Loucy (cell line): ENCODE measurements around the gene CD276.

Source experiments
- H2AFZ ChIP-seq: fragments of 200-600 bp; sonication (generic); 2 replicates; pipeline ENCODE4 v1.6.0; 2016; ENCODE audit warnings: antibody characterized with exemption, mild to moderate bottlenecking, low read length, moderate library complexity
- H3F3A ChIP-seq: fragments of 200-600 bp; 2 replicates; pipeline ENCODE4 v1.6.0; 2016; ENCODE audit warnings: antibody characterized with exemption, low read depth, mild to moderate bottlenecking
- H3K27me3 ChIP-seq: fragments of 200-600 bp; sonication (generic); 2 replicates; pipeline ENCODE4 v1.6.1; 2014; ENCODE audit warnings: low read length, mild to moderate bottlenecking; ENCODE audit not compliant: insufficient read depth, poor library complexity, severe bottlenecking
- H3K36me3 ChIP-seq: fragments of 200-600 bp; sonication (generic); 2 replicates; pipeline ENCODE4 v1.6.1; 2016; ENCODE audit warnings: low read length; ENCODE audit not compliant: insufficient read depth
- H3K4me1 ChIP-seq: fragments of 200-600 bp; sonication (generic); 2 replicates; pipeline ENCODE4 v1.5.1; 2014; ENCODE audit warnings: low read length, mild to moderate bottlenecking; ENCODE audit not compliant: insufficient read depth, poor library complexity, severe bottlenecking
- H3K4me2 ChIP-seq: fragments of 200-600 bp; sonication (generic); 2 replicates; pipeline ENCODE4 v1.6.0; 2014; ENCODE audit warnings: antibody characterized with exemption, low read length, low read depth, mild to moderate bottlenecking; ENCODE audit not compliant: poor library complexity, severe bottlenecking
- H3K4me3 ChIP-seq: fragments of 200-600 bp; sonication (generic); 2 replicates; pipeline ENCODE4 v1.5.1; 2014; ENCODE audit warnings: low read length, mild to moderate bottlenecking, mixed read lengths; ENCODE audit not compliant: poor library complexity, severe bottlenecking
- H3K79me2 ChIP-seq: fragments of 200-600 bp; sonication (generic); 2 replicates; pipeline ENCODE4 v1.6.1; 2014; ENCODE audit warnings: low read length; ENCODE audit not compliant: insufficient read depth
- H3K9ac ChIP-seq: fragments of 200-600 bp; sonication (generic); 2 replicates; pipeline ENCODE4 v1.6.0; 2014; ENCODE audit warnings: mild to moderate bottlenecking, low read depth, low read length, moderate library complexity; ENCODE audit not compliant: poor library complexity, severe bottlenecking
- H3K9me2 ChIP-seq: fragments of 200-600 bp; sonication (generic); replicated peaks from 2 replicates; pipeline ENCODE4 v1.6.1; 2016; ENCODE audit warnings: low read depth, low read length, mixed read lengths
- H3K9me3 ChIP-seq: fragments of 200-600 bp; sonication (generic); 2 replicates; pipeline ENCODE4 v1.6.1; 2014; ENCODE audit warnings: mild to moderate bottlenecking, antibody characterized with exemption, low read length, low read depth; ENCODE audit not compliant: insufficient read depth
- H4K20me1 ChIP-seq: fragments of 200-600 bp; sonication (generic); 2 replicates; pipeline ENCODE4 v1.6.0; 2014; ENCODE audit warnings: antibody characterized with exemption, low read length, mild to moderate bottlenecking; ENCODE audit not compliant: insufficient read depth, poor library complexity, severe bottlenecking
- CTCF ChIP-seq: fragments of 200-600 bp; sonication (generic); conservative IDR thresholded peaks from 2 replicates; pipeline ENCODE4 v1.5.1; 2014; ENCODE audit warnings: mild to moderate bottlenecking, antibody characterized with exemption, low read length
- EZH2phosphoT487 ChIP-seq: fragments of 200-600 bp; IDR thresholded peaks from 2 replicates; pipeline ENCODE4 v1.6.1; 2018; ENCODE audit warnings: antibody characterized with exemption, mild to moderate bottlenecking, moderate library complexity, borderline replicate concordance

Gene CD276

GRCh38 chr15:73685981-73686380 lies 1.8 kb downstream of the CD276 start:
- no peak overlapping the region for H3K9ac ChIP-seq
- H3F3A ChIP-seq, result no peaks in the 10 kb centered on the region
- H3K4me2 ChIP-seq, result no peak overlapping the region
- H3K4me1 ChIP-seq, result no peaks in the 10 kb centered on the region
- H2AFZ ChIP-seq, result no peak overlapping the region
- no peaks in the 10 kb centered on the region for H4K20me1 ChIP-seq
- no peak overlapping the region for H3K4me3 ChIP-seq
- H3K9me2 ChIP-seq, result no peaks in the 10 kb centered on the region
- H3K9me3 ChIP-seq, result no peaks in the 10 kb centered on the region
- no peaks in the 10 kb centered on the region for H3K79me2 ChIP-seq
- no peak for TF ChIP-seq EZH2phosphoT487
- TF ChIP-seq CTCF, result no peak
- no peaks in the 10 kb centered on the region for H3K36me3 ChIP-seq
- H3K27me3 ChIP-seq, result no peaks in the 10 kb centered on the region

GRCh38 chr15:73686781-73687256 lies 2.6 kb downstream of the CD276 start:
- H3K9me3 ChIP-seq, result no peaks in the 10 kb centered on the region
- H3F3A ChIP-seq, result no peaks in the 10 kb centered on the region
- H3K4me3 ChIP-seq, result no peak overlapping the region
- H3K79me2 ChIP-seq, result no peaks in the 10 kb centered on the region
- H3K36me3 ChIP-seq, result no peaks in the 10 kb centered on the region
- H3K9ac ChIP-seq, result no peak overlapping the region
- no peaks in the 10 kb centered on the region for H3K4me1 ChIP-seq
- no peak overlapping the region for H3K4me2 ChIP-seq
- no peak overlapping the region for H2AFZ ChIP-seq
- H3K27me3 ChIP-seq, result no peaks in the 10 kb centered on the region
- H4K20me1 ChIP-seq, result no peaks in the 10 kb centered on the region
- no peaks in the 10 kb centered on the region for H3K9me2 ChIP-seq
- TF ChIP-seq EZH2phosphoT487 (no peak), CTCF (no peak)

DNA sequence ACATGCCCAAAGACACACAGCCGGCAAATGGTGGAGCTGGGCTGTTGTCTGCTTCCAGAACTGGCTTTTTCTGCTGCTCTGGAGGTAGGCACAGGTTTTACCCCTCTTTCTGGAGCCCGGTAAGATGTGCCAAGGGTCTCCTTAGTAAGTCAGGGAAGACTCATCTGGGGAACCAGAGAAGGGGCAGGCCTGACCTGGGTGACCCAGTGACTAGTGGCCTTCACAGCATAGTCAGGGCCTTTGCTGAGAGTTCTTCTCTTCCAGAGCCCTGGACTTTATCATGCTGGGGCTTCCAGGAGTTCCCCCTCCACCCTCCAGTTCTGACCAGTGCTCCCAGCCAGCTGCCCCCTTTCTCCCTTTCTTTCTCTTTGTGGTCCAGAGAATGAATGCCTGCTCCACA lies 3.2 kb downstream of the CD276 start:
- TF ChIP-seq EZH2phosphoT487 (no peak), CTCF (no peak)
- Histone ChIP-seq H3K9me2 (no peaks in the 10 kb centered on the region), H3K9me3 (no peaks in the 10 kb centered on the region), H2AFZ (no peak overlapping the region), H3K4me3 (no peak overlapping the region), H3K4me2 (no peak overlapping the region), H3K9ac (no peak overlapping the region), H3K27me3 (no peaks in the 10 kb centered on the region), H4K20me1 (no peaks in the 10 kb centered on the region), H3K79me2 (no peaks in the 10 kb centered on the region), H3K36me3 (no peaks in the 10 kb centered on the region), H3K4me1 (no peaks in the 10 kb centered on the region), H3F3A (no peaks in the 10 kb centered on the region)
